HCT116 (cell line): Measurements from ENCODE around the gene YKT6.

Experiments used
- CTCF ChIP-seq, 3 experiments: fragments of 200-600 bp in 1 of 3; sonication (generic) in 1 of 3; IDR thresholded peaks in 2 of 3; conservative IDR thresholded peaks in 1 of 3; 2 replicates each; pipeline ENCODE4 v1.5.1; 2012 to 2017; ENCODE audit warnings: low read depth in 2 of 3, low read length in 2 of 3, antibody characterized with exemption in 1 of 3, borderline replicate concordance in 1 of 3, control low read depth in 1 of 3, mild to moderate bottlenecking in 1 of 3, mixed read lengths in 1 of 3, mixed run types in 1 of 3, moderate library complexity in 1 of 3; ENCODE audit not compliant: insufficient read depth in 1 of 3
- EZH2 ChIP-seq: fragments of 200-600 bp; sonication (generic); IDR thresholded peaks from 2 replicates; pipeline ENCODE4 v1.6.1; 2017; ENCODE audit warnings: antibody characterized with exemption, mixed run types
- EZH2phosphoT487 ChIP-seq: fragments of 200-600 bp; IDR thresholded peaks from 2 replicates; pipeline ENCODE4 v1.6.1; 2018; ENCODE audit warnings: antibody characterized with exemption, borderline replicate concordance
- MAX ChIP-seq: IDR thresholded peaks from 2 replicates; pipeline ENCODE4 v1.6.1; 2012
- POLR2A ChIP-seq: IDR thresholded peaks from 2 replicates; pipeline ENCODE4 v1.7.0; 2011; ENCODE audit warnings: borderline replicate concordance; ENCODE audit not compliant: insufficient read depth, insufficient read length; ENCODE audit errors: extremely low read depth
- POLR2AphosphoS5 ChIP-seq: IDR thresholded peaks from 2 replicates; pipeline ENCODE4 v1.6.1; 2011; ENCODE audit warnings: mild to moderate bottlenecking, low read depth, low read length, moderate library complexity
- SRF ChIP-seq: IDR thresholded peaks from 2 replicates; pipeline ENCODE4 v1.6.1; 2012; ENCODE audit warnings: low read depth
- ZNF274 ChIP-seq: fragments of 200-500 bp; sonication (Bioruptor generic); IDR thresholded peaks from 2 replicates; pipeline ENCODE4 v1.6.1; 2014; ENCODE audit warnings: mild to moderate bottlenecking, low read depth, low read length, inconsistent platforms

DNA sequence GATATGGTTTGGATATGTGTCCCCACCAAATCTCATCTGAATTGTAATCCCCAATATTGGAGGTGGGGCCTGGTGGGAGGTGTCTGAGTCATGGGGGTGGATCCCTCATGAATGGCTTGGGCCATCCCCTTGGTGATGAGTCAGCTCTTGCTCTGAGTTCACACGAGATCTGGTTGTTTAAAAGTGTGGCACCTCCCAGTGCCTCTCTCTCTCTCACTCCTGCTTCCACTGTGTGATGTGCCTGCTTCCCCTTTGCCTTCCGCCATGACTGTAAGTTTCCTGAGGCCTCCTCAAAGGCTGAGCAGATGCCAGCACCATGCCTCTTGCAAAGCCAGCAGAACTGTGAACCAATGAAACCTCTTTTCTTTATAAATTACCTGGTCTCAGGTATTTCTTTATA lies 6.7 kb upstream of the YKT6 start:
- TF ChIP-seq CTCF (IDR thresholded peaks at IDR 0.05 in 2 of 3, conservative IDR thresholded peaks at IDR 0.05 in 1 of 3; ENCODE audit: borderline replicate concordance in 1 of 3, insufficient read depth in 1 of 3, low read depth in 2 of 3, low read length in 2 of 3), result no peak
- no peak for TF ChIP-seq ZNF274
- TF ChIP-seq MAX, result no peak
- no peak for TF ChIP-seq EZH2phosphoT487
- no peak for TF ChIP-seq POLR2AphosphoS5
- TF ChIP-seq POLR2A, result no peak
- TF ChIP-seq EZH2, result no peak
- TF ChIP-seq SRF, result no peak
